Astrocyte (in vitro differentiated cells and primary cell): ENCODE results near the gene ZC3H12D.
"Not testable (repeated sequence)": the region's sequence is repeated elsewhere in the genome, so short reads cannot be mapped to it uniquely, and the experiment has no call there.

Experiments used
- CTCF ChIP-seq: IDR thresholded peaks from 2 replicates; pipeline ENCODE4 v1.5.1; 2011; ENCODE audit warnings: low read depth, mild to moderate bottlenecking, inconsistent platforms, low read length, moderate library complexity; ENCODE audit not compliant: insufficient read depth
- EZH2 ChIP-seq: IDR thresholded peaks from 2 replicates; pipeline ENCODE4 v1.6.1; 2012; ENCODE audit warnings: mild to moderate bottlenecking, low read length, inconsistent platforms; ENCODE audit not compliant: insufficient read depth

- not testable (repeated sequence) for TF ChIP-seq CTCF, EZH2
Observed at GRCh38 chr6:149462712-149463111, 22.1 kb downstream of the ZC3H12D start.
